A549 treated with dexamethasone at 1 μM for 4 hours (cell line): ENCODE results near the gene S100A4. TPM values are rescaled to one million over a fixed set of nuclear protein-coding genes. Genes with fewer than 3 reads are reported as not detected.

Experiments used
- total RNA-seq: library from RNA; stranded (reverse); fragments of 200-300 nt; extraction: Qiagen RNA extraction; gene quantifications from 5 replicates; pipeline ENCODE4 v1.2.3, GENCODE V29; 2022

The S100A4 gene
- 1,278 to 1,937 TPM (median 1,356 TPM) in 5 replicates for total RNA-seq

DNA sequence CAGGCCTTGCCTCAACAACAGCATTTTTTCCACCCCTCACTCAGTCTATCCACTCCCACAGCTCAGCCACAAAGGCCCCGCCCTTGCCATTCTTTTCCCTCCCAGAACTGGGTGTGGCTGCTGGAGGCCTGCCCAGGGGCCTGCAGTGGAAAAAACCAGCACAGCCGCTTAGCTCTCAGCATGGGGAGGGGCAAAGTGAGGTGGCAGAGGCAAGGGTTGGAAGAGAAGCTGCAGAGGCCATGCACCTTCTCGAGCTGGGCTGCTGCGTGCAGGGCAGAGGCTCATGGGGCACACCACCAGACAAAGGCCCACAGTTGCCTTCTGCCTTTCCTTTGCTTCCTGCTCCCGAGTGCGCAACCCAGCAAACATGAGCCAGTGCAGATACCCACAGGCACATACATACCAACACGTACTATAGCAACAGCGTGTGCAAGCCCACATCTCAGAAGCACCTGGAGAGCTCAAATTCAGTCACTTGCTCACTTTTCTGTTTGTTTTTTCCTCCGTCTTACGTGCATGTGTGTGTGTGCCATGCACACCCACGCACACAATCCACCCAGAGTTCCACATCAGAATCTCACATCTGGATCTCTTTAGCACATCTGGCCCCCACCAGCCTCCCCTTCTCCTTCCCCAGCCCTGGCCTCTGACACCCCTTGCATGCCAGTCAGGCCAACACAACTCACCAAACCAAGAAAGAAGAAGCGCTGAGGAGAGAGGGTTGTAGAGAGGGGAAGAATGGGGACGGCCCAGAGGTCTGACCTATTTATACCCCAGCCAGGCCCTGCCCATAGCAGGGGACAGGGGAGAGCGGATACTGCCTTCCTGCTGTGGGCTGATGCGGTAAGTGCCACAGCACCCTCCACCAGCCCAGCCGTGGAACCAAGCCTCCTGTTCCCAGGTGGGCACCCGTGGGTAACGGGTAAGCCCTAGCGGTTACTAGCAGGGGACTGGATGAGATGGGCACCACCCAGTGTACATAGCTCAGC is at the start of gene S100A4:
S100A4 (minus strand) TSS at position 740 of the 989 bp plus-strand sequence. CDS start 1,012 bp downstream, outside the sequence.

DNA sequence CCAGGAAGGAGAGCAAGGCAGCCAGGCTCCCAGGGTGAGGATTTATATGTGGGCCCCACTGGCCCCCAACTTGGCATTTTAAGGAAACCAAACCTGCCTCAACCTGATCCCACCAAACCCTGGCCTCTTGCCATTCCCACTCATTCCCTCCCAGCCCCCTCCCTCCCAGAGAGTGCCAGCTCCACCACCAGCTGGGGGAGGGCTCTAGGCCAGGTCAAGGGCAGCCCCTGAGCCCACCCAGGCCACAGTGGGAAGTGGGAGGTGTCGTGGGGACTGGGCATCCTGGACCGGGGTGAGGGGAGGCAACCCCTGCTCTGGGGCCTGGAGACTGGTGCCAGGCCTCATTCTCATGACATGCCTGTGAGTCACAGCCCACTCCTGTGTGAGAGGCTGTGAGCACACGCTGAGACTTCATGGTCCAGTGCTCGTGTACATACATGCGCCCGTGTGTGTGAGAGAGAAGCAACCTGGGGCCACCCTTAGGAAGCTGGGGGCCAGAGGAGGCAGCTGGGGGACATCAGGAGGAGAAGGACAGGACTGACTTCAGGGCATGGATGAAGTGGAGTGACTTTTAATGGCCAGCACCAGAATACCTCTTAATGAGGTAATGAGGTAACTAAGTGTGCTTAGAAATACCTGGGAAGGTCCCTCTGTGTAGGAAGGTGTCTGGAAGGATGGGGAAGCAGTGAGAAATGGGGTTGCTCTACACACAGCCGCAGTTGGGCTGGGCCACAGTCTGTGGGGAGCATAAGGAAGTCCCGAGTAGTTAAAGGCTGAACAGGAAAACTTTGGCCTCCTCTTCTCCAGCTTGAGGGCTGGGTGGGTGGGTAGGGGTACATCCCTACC is 20.1 kb upstream of the S100A4 start, which contains the start of gene S100A2:
S100A2 (minus strand) TSS at position 316 of the 846 bp plus-strand sequence. CDS start 1,967 bp downstream, outside the sequence.

DNA sequence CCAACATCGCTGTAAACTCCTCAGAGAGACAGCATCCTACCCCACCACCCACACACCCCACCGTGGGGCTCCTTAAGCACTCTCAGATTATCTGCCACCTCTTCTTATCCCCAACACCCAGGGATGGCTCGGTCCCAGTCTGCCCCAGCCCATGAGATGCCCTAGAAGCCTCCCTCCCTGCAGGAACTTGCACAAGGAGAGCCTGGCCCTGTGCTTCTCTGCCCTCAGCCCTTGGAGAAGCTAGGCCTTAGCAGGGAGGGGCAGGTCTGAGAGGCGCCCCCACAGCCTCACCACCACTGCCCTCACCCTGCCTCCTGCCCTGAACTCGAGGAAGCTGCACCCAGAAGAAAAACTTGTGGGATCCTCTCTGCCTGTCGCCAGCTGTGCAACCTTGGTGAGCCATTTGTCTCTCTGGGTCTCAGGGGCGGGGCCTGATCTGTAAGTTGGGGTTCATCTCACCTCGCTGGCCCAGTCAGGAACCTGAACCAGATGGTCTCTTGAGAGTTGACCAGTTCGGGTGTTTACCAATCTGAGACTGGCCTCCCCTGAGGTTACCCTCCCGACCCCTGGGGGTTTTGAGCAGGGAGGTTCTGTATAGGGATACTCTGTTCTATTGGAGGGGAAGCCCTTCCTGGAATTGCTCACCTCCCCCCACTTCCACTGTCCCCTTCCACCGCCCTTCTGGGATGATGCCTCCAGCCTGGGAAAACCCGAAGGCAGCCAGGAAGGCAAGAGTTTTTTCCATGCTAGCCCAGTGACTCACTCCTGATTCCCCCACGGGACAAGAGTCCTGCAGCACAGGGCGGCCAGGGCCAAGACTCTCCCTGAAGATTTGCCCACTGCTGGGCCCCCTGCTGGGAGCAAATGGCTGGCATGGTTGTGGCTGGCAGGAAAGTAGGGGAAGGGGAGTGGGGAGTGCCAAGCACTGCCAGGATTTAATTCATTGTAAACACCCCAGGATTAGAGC is 3.4 kb upstream of the S100A4 start, which contains the start of gene S100A3:
S100A3 (minus strand) TSS at position 537 of the 967 bp plus-strand sequence. CDS start 773 bp downstream, outside the sequence.

DNA sequence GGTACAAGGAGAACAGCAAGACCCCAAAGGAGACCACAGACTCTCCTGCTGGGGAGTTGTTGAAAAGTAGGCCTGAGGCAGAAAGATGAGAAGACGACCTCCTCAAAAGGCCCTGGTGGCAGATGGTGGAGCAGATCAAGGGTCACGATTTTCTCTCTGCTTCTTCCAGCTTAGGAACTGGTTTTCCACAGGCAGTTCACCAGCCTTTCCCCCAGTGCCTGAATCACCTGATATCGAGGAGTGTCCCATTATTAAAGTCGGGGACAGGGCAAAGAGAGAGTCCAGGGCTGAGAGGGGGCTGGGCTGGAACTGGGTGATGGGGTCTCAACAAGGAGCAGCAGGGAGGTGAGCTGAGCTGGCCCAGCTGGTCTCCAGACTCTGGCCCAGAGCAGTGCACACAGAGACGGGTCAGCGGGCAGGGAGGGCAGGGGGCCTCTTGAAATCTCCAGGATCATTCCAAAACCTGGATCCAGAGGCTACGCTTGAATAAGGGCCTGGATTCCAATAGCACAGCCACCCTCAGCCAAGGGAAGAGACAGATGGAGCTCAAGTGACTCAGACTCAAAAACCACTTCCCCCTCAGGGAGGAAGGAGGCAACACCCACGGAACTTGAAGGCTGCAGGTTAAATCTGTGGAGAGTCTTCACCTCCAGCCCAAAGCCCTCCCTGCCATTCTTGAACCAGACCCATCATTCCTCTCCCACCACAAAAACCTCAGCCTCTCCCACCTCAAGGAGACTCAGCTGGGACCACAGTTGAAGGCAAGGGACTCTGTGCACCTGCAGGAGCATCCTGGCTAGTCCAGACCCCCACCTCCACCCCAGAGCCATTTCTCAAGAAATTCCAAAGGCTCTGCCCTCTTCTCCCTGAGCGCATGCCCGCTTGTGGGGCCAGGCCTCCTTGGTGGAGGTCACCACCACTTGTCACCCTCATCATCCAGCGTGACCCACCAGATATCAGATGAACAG is 4.9 kb downstream of the S100A4 start, which contains the start of gene S100A5:
S100A5 (minus strand) TSS at position 541 of the 968 bp plus-strand sequence. CDS start 743 bp downstream, outside the sequence.

DNA sequence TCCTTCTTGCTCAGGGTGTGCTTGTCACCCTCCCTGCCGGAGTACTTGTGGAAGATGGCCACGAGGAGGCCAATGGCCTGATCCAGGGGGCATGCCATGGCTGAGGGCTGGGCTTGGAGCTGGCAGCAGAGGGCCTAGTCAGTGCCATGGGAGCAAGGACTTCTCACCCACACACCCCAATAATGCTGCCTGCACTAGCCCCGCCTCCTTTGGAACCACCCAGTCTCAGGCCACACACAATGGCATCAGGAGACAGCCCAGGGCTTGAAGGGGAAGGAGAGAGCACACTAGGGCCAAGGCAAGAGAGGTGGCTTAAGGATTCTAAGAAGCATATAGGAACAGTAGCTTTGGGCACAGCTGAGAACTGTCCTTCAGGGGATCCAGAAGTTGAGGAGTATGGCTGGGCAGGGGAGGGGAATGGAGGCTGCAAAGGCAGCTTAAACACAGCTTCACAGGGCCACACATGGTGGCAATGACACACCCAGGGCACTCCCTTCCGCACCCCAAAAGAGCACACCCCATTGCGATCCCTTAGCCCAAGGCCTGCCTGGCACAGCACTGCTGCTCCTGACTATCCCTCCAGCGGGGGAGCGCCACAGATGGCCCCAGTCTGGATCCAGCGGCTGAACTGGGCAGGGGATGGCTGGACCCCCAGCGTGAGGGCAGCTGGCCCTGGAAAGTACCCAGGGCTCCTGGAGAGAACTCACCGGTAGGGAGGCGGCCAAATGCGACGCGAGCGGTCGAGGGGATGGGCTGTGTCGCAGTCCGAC is 10.2 kb downstream of the S100A4 start, which contains the start of gene S100A6:
S100A6 (minus strand) TSS at position 750 of the 770 bp plus-strand sequence; CDS start at position 98, 652 bp downstream.

Other genes with a start within 250 kb of the S100A4 start
- gene PGLYRP3, start 232.9 kb downstream of the S100A4 start, total RNA-seq: not detected in 5 replicates
- not detected in 5 replicates for gene PGLYRP4, start 197.0 kb downstream of the S100A4 start, total RNA-seq
- gene S100A9, start 188.0 kb downstream of the S100A4 start, total RNA-seq: 0.49 to 0.92 TPM (median 0.54 TPM) in 5 replicates
- gene S100A12, start 170.2 kb downstream of the S100A4 start, total RNA-seq: not detected in 5 replicates
- not detected in 5 replicates for gene S100A8, start 154.7 kb downstream of the S100A4 start, total RNA-seq
- not detected in 5 replicates for gene S100A7A, start 129.3 kb downstream of the S100A4 start, total RNA-seq
- gene S100A7, start 85.2 kb downstream of the S100A4 start, total RNA-seq: not detected in 5 replicates
- 2,947 to 3,960 TPM (median 3,059 TPM) in 5 replicates for gene S100A6, start 9.8 kb downstream of the S100A4 start, total RNA-seq
- gene S100A5, start 4.9 kb downstream of the S100A4 start, total RNA-seq: 0.50 to 1.9 TPM (median 0.75 TPM) in 5 replicates
- 120 to 134 TPM (median 130 TPM) in 5 replicates for gene S100A3, start 3.5 kb upstream of the S100A4 start, total RNA-seq
- 22.8 to 28.7 TPM (median 26.8 TPM) in 5 replicates for gene S100A2, start 20.0 kb upstream of the S100A4 start, total RNA-seq
- 467 to 520 TPM (median 496 TPM) in 5 replicates for gene S100A16, start 67.3 kb upstream of the S100A4 start, total RNA-seq
- gene S100A14, start 70.5 kb upstream of the S100A4 start, total RNA-seq: 0.21 to 0.50 TPM (median 0.35 TPM) in 5 replicates
- 145 to 196 TPM (median 153 TPM) in 5 replicates for gene S100A13, start 81.7 kb upstream of the S100A4 start, total RNA-seq
- 0.44 to 0.87 TPM (median 0.70 TPM) in 5 replicates for gene S100A1, start 82.6 kb upstream of the S100A4 start, total RNA-seq
- gene CHTOP, start 88.3 kb upstream of the S100A4 start, total RNA-seq: 74.8 to 81.8 TPM (median 78.0 TPM) in 5 replicates
- 55.1 to 60.1 TPM (median 56.8 TPM) in 5 replicates for gene SNAPIN, start 112.9 kb upstream of the S100A4 start, total RNA-seq
- gene ILF2, start 125.2 kb upstream of the S100A4 start, total RNA-seq: 274 to 302 TPM (median 282 TPM) in 5 replicates
- gene NPR1, start 132.9 kb upstream of the S100A4 start, total RNA-seq: 1.6 to 3.2 TPM (median 2.3 TPM) in 5 replicates
- gene INTS3, start 182.2 kb upstream of the S100A4 start, total RNA-seq: 14.7 to 23.4 TPM (median 23.0 TPM) in 5 replicates
- gene SLC27A3, start 229.6 kb upstream of the S100A4 start, total RNA-seq: 1.1 to 2.0 TPM (median 1.5 TPM) in 5 replicates